HCT116 (cell line): ENCODE data around the gene AK4.
"Not testable (repeated sequence)": the region's sequence is repeated elsewhere in the genome, so short reads cannot be mapped to it uniquely, and the experiment has no call there.

ENCODE experiments used
- CBX3 ChIP-seq: IDR thresholded peaks from 2 replicates; pipeline ENCODE4 v1.6.1; 2012; ENCODE audit warnings: low read depth
- CEBPB ChIP-seq: IDR thresholded peaks from 2 replicates; pipeline ENCODE4 v1.6.1; 2012; ENCODE audit warnings: low read depth
- POLR2A ChIP-seq: IDR thresholded peaks from 2 replicates; pipeline ENCODE4 v1.7.0; 2011; ENCODE audit warnings: borderline replicate concordance; ENCODE audit not compliant: insufficient read depth, insufficient read length; ENCODE audit errors: extremely low read depth
- POLR2AphosphoS5 ChIP-seq: IDR thresholded peaks from 2 replicates; pipeline ENCODE4 v1.6.1; 2011; ENCODE audit warnings: mild to moderate bottlenecking, low read depth, low read length, moderate library complexity
- SIN3A ChIP-seq: IDR thresholded peaks from 2 replicates; pipeline ENCODE4 v1.6.1; 2012; ENCODE audit warnings: low read depth
- SRF ChIP-seq: IDR thresholded peaks from 2 replicates; pipeline ENCODE4 v1.6.1; 2012; ENCODE audit warnings: low read depth
- YY1 ChIP-seq: IDR thresholded peaks from 2 replicates; pipeline ENCODE4 v1.6.1; 2011; ENCODE audit warnings: low read length, low read depth, moderate library complexity, mild to moderate bottlenecking; ENCODE audit not compliant: insufficient replicate concordance; ENCODE audit errors: extremely low read depth
- TF ChIP-seq, protein P1 (sequence below), 3 experiments: fragments of 200-600 bp in 1 of 3; sonication (generic) in 1 of 3; IDR thresholded peaks in 2 of 3; conservative IDR thresholded peaks in 1 of 3; 2 replicates each; pipeline ENCODE4 v1.5.1; 2012 to 2017; ENCODE audit warnings: low read depth in 2 of 3, low read length in 2 of 3, antibody characterized with exemption in 1 of 3, borderline replicate concordance in 1 of 3, control low read depth in 1 of 3, mild to moderate bottlenecking in 1 of 3, mixed read lengths in 1 of 3, mixed run types in 1 of 3, moderate library complexity in 1 of 3; ENCODE audit not compliant: insufficient read depth in 1 of 3

DNA sequence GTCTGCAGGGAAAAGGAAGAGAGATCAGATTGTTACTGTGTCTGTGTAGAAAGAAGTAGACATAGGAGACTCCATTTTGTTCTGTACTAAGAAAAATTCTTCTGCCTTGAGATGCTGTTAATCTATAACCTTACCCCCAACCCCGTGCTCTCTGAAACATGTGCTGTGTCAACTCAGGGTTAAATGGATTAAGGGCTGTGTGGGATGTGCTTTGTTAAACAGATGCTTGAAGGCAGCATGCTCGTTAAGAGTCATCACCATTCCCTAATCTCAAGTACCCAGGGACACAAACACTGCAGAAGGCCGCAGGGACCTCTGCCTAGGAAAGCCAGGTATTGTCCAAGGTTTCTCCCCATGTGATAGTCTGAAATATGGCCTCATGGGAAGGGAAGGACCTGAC is 8.2 kb upstream of the AK4 start:
- TF ChIP-seq, protein P1, sequence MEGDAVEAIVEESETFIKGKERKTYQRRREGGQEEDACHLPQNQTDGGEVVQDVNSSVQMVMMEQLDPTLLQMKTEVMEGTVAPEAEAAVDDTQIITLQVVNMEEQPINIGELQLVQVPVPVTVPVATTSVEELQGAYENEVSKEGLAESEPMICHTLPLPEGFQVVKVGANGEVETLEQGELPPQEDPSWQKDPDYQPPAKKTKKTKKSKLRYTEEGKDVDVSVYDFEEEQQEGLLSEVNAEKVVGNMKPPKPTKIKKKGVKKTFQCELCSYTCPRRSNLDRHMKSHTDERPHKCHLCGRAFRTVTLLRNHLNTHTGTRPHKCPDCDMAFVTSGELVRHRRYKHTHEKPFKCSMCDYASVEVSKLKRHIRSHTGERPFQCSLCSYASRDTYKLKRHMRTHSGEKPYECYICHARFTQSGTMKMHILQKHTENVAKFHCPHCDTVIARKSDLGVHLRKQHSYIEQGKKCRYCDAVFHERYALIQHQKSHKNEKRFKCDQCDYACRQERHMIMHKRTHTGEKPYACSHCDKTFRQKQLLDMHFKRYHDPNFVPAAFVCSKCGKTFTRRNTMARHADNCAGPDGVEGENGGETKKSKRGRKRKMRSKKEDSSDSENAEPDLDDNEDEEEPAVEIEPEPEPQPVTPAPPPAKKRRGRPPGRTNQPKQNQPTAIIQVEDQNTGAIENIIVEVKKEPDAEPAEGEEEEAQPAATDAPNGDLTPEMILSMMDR (IDR thresholded peaks at IDR 0.05 in 2 of 3, conservative IDR thresholded peaks at IDR 0.05 in 1 of 3; ENCODE audit: borderline replicate concordance in 1 of 3, insufficient read depth in 1 of 3, low read depth in 2 of 3, low read length in 2 of 3) = not testable (repeated sequence)
- not testable (repeated sequence) for TF ChIP-seq SIN3A, CBX3, POLR2A, YY1, SRF, CEBPB, POLR2AphosphoS5
